ENCODE results near the gene LCE1A.

- no peak for TF ChIP-seq GATA3 (IDR thresholded peaks at IDR 0.05; ENCODE audit: low read depth, low read length)
- no peak for TF ChIP-seq GATA2 (IDR thresholded peaks at IDR 0.05; ENCODE audit: low read depth, low read length)
Observed at GRCh38 chr1:152786077-152786476, 41.2 kb upstream of the LCE1A start, which contains the start of gene LCE1E.

All from SH-SY5Y (cell line).